Esophagus squamous epithelium (tissue), 5 donors: Measurements from ENCODE around the gene ILF2. TPM values are rescaled to one million over a fixed set of nuclear protein-coding genes. Genes with fewer than 3 reads are reported as not detected.

Source experiments
- DNase-seq: peaks from one replicate; lab custom pipeline; 2025; lab: John Stamatoyannopoulos, UW
- H3K27ac ChIP-seq, 4 donors: fragments of 200-600 bp; sonication (generic); one replicate each; pipeline ENCODE4 v1.5.1; 2016 to 2019; ENCODE audit warnings: mild to moderate bottlenecking in 1 of 4
- H3K27me3 ChIP-seq, 4 donors: fragments of 200-600 bp; sonication (generic); 1 replicate in 3 of 4; 2 replicates in 1 of 4; pipeline versions ENCODE4 v1.5.1 to v1.6.0; 2017 to 2021; ENCODE audit warnings: antibody characterized with exemption in 1 of 4
- H3K36me3 ChIP-seq, 3 donors: fragments of 200-600 bp; sonication (generic); one replicate each; pipeline ENCODE4 v1.5.1; 2016 to 2019
- H3K4me1 ChIP-seq, 3 donors: fragments of 200-600 bp; sonication (generic); one replicate each; pipeline ENCODE4 v1.5.1; 2017 to 2019
- H3K4me3 ChIP-seq, 4 donors: fragments of 200-600 bp; sonication (generic); 1 replicate in 3 of 4; 2 replicates in 1 of 4; pipeline ENCODE4 v1.5.1; 2016 to 2019; ENCODE audit warnings: mild to moderate bottlenecking in 2 of 4, moderate library complexity in 1 of 4
- H3K9me3 ChIP-seq, 3 donors: fragments of 200-600 bp; sonication (generic); one replicate each; pipeline ENCODE4 v1.5.1; 2016 to 2019
- POLR2A ChIP-seq, 4 donors: fragments of 450-650 bp; IDR thresholded peaks; one replicate each; pipeline ENCODE4 v1.6.1; 2017; ENCODE audit warnings: antibody characterized with exemption in 4 of 4, mild to moderate bottlenecking in 4 of 4, moderate library complexity in 3 of 4
- WGBS, 2 donors: methylation state at CpG; one replicate each; pipeline ENCODE4 v1.1.5; 2018; 5-methylcytosine and 5-hydroxymethylcytosine counted together
- intact Hi-C: fragments of 100-400 bp; cut with DNase I; formaldehyde crosslinking; loops from one replicate; pipeline ENCODE4 v1.15.0; 2022
- total RNA-seq, 4 donors: library from RNA; depleted of rRNA; stranded (reverse); fragments of >200 nt; gene quantifications; one replicate each; pipeline ENCODE4 v1.1.0, GENCODE V29; 2016
- TF ChIP-seq, protein P1 (sequence below), 6 experiments: fragments of 450-650 bp in 4 of 6; fragments of 200-600 bp in 2 of 6; sonication (generic) in 2 of 6; IDR thresholded peaks; one replicate each; pipeline ENCODE4 v1.5.1; 2016 to 2019; ENCODE audit warnings: antibody characterized with exemption in 6 of 6, mild to moderate bottlenecking in 4 of 6, moderate library complexity in 4 of 6
- donor health status: DM: yes; HTN: yes; CAD: no.

ILF2 gene
- total RNA-seq, 4 donors from 2014 or later: 78.0 to 166 (median 130) TPM

DNA sequence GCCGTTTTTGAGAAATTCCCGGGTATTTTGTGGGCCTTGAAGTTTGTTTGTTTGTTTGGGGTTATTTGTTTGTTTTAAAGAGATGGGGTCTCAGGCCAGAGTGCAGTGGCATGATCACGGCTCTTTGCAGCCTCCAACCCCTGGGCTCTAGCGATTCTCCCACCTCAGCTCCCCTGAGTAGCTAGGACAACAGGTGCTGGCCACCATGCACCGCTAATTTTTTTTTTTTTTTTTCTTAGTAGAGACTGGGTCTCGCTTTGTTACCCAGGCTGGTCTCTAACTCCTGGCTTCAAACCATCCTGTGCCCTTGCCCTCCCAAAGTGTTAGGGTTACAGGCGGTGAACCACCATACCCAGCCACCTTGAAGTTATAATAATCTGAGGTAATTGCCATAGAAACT lies 34.9 kb downstream of the ILF2 start:
- intact Hi-C loops: no loop called here
- no peak for TF ChIP-seq POLR2A (IDR thresholded peaks at IDR 0.05)
- TF ChIP-seq, protein P1, sequence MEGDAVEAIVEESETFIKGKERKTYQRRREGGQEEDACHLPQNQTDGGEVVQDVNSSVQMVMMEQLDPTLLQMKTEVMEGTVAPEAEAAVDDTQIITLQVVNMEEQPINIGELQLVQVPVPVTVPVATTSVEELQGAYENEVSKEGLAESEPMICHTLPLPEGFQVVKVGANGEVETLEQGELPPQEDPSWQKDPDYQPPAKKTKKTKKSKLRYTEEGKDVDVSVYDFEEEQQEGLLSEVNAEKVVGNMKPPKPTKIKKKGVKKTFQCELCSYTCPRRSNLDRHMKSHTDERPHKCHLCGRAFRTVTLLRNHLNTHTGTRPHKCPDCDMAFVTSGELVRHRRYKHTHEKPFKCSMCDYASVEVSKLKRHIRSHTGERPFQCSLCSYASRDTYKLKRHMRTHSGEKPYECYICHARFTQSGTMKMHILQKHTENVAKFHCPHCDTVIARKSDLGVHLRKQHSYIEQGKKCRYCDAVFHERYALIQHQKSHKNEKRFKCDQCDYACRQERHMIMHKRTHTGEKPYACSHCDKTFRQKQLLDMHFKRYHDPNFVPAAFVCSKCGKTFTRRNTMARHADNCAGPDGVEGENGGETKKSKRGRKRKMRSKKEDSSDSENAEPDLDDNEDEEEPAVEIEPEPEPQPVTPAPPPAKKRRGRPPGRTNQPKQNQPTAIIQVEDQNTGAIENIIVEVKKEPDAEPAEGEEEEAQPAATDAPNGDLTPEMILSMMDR (IDR thresholded peaks at IDR 0.05): no peak
- Histone ChIP-seq H3K36me3 (peaks cover 21 to 54% (median 39%) of the 10 kb centered on the region in 3 donors), H3K27me3 (no peaks in the 10 kb centered on the region), H3K4me1 (peaks cover 19 to 57% (median 33%) of the 10 kb centered on the region in 3 donors), H3K4me3 (peak overlapping the region in 2 of 4 donors; percentile 81 to 84), H3K9me3 (no peaks in the 10 kb centered on the region), H3K27ac (peak overlapping the region in 3 of 4 donors; percentile 99 to 100 (median 100))
- WGBS, 2 donors: 75 to 80% methylated on average over 6 to 7 of the region's 7 CpGs
- no peak for DNase-seq

DNA sequence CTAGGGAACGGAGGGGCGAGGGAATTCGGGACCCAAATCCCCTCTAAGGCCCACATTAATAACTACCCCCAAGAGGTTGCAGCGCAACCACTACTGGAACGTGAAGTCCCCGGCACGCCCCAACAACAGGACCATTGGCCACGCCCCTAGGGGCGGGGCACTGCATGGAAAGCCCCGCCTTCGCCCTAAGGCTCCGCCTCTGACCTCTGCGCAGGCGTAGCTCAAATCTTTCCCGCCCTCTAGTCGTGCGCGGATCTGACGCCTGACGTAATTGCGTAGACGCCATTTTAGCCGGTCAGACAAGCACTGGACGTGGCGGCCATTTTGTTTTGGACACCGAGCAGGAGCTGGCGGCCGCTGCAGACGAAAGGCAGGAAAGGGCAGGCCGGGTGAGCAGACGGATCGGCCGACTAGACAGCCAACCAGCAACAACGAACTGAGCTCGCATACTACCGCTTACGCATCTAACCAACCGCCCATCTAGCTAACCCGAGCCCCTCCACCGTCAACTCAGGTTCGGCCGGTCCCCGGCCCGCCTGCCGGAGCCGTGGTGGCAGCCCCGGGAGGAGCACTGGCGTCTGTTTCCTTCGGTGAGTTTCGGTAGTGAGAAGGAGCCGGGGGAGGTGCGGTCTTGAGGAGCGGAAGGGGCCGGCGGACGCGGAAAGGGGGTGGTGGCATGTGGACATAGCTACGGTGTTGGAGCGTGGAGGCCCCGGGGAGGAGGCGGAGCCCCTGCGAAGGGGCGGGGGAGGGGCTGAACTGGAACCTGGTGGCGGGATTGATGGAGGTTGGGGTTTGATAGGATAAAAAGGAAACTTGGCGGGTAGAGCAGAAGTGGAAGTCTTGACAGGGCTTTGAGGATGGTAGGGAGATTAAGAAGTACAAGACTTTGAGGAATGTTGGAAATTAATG lies 36.8 kb downstream of the ILF2 start, which contains the start of gene CHTOP:
Gene CHTOP, plus strand, starts transcription at position 313 of the 912 bp plus-strand sequence. CDS start 2,523 bp downstream, outside the sequence.
- Histone ChIP-seq H3K27me3 (no peaks in the 10 kb centered on the region), H3K4me1 (peaks cover 19 to 59% (median 33%) of the 10 kb centered on the region in 3 donors), H3K4me3 (peak within 1 kb of the TSS; percentile 81 to 90 (median 84)), H3K9me3 (no peaks in the 10 kb centered on the region), H3K36me3 (peaks cover 2 to 36% (median 20%) of the 10 kb centered on the region in 3 donors), H3K27ac (peak within 1 kb of the TSS; percentile 99 to 100 (median 100))
- intact Hi-C loops: no loop called here
- peak in 3 of 4 donors; percentile 12 to 76 (median 75) for TF ChIP-seq POLR2A (IDR thresholded peaks at IDR 0.05)
- TF ChIP-seq, protein P1 (IDR thresholded peaks at IDR 0.05): peak in 2 of 6 experiments; percentile 23 to 44
- WGBS, 2 donors: 0 to 3% methylated on average over 25 to 31 of the region's 65 CpGs
- DNase-seq: peak; percentile 90

DNA sequence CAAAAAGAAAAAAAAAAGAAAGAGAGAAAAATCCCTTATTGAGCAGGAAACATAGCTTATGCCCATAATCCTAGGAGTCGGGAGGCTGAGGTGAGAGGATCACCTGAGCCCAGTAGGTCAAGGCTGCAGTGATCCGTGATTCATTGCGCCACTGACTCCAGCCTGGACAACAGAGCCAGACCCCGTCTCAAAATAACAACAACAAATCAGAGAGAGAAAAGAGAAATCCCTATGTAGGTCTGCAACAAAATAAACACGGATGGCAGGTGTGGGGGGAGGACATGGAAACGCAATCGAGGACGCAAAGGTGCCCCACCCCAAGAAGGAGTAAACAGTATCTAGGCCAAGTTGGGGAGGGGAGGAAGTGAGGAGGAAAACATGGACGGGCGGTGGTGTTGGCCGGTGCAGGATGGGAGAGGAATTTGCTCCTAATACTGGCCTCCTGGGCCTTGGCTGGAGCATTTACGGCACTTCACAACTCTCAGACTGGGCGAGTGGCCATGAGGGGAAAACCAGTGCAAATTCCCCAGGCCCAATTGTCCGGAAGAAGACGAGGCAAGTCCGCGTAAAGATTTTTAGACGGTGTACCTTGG lies 37.5 kb downstream of the ILF2 start:
- no peak for TF ChIP-seq POLR2A (IDR thresholded peaks at IDR 0.05)
- intact Hi-C loops: no loop called here
- Histone ChIP-seq H3K9me3 (no peaks in the 10 kb centered on the region), H3K27ac (peak overlapping the region; percentile 99 to 100 (median 100)), H3K4me3 (peak overlapping the region; percentile 81 to 90 (median 84)), H3K4me1 (peaks cover 22 to 56% (median 33%) of the 10 kb centered on the region in 3 donors), H3K36me3 (peaks cover 0 to 28% (median 13%) of the 10 kb centered on the region in 3 donors), H3K27me3 (no peaks in the 10 kb centered on the region)
- no peak for DNase-seq
- WGBS, 2 donors: 35 to 39% methylated on average over 14 to 17 of the region's 18 CpGs

DNA sequence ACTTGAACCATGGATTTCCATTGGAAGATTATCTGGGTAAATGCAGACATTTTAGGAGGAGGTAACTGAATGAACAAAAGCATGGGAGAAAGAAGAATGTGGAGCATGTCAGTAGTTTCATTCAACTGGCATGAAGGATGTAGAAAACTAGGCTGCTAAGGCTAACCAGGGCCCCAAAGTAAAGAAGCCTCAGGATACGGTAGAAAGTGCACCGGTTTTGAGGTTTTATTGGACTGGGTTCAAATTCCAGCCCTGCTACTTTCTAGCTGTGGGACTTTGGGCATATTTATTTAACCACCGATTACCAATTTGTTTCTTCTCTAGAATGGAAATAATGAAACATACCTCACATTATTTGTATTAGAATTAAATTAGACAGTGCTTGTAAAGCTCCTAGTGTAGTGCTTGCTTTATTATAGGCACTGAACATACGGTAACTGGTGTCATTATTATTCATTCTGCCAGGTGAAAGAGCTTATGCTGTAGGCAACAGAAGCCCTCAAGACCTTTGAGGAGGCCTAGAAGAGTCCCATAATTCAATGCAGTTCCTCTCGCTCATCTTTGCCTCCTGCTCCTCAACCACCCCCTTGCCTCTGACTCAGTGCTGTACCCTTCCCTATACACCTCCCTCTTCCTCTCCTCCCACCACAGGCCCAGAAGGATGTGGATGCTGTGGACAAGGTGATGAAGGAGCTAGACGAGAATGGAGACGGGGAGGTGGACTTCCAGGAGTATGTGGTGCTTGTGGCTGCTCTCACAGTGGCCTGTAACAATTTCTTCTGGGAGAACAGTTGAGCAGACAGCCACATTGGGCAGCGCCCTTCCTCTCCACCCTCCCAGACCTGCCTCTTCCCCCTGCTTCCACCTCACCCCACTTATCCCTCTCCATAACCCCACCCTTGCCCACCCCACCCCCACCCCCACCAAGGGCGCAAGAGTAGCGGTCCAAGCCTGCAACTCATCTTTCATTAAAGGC lies 39.5 kb downstream of the ILF2 start:
- 65 to 70% methylated on average over 8 to 10 of the region's 10 CpGs for WGBS, 2 donors
- intact Hi-C loops: no loop called here
- Histone ChIP-seq H3K27ac (peak overlapping the region in 2 of 4 donors; percentile 1 to 23), H3K27me3 (no peaks in the 10 kb centered on the region), H3K36me3 (peaks cover 0 to 9% (median 0%) of the 10 kb centered on the region in 3 donors), H3K4me3 (no peak overlapping the region), H3K4me1 (peaks cover 35 to 56% (median 36%) of the 10 kb centered on the region in 3 donors), H3K9me3 (no peaks in the 10 kb centered on the region)
- TF ChIP-seq, protein P1 (IDR thresholded peaks at IDR 0.05): no peak
- TF ChIP-seq POLR2A (IDR thresholded peaks at IDR 0.05): no peak
- no peak for DNase-seq

DNA sequence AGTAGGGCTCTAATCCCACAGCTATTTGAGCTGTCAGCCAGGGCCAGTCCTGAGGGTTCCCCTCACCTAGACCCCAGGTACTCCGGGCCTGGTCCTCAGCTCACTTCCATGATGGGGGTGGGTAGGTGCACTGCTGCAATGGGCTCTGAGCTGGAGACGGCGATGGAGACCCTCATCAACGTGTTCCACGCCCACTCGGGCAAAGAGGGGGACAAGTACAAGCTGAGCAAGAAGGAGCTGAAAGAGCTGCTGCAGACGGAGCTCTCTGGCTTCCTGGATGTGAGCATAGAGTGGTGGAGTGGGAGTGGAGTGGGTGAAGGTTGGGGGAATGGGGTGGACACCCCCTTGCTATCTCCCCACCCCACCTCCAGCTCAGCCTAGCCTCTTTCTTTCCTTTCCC lies 40.4 kb downstream of the ILF2 start:
- peak overlapping the region in 2 of 4 donors; percentile 23 to 48 for H3K27ac ChIP-seq
- WGBS, 2 donors: 82 to 89% methylated on average over 1 to 6 of the region's 7 CpGs
- no peaks in the 10 kb centered on the region for H3K27me3 ChIP-seq
- intact Hi-C loops: no loop called here
- TF ChIP-seq, protein P1 (IDR thresholded peaks at IDR 0.05): no peak
- TF ChIP-seq POLR2A (IDR thresholded peaks at IDR 0.05): no peak
- peaks cover 0 to 2% (median 0%) of the 10 kb centered on the region in 3 donors for H3K36me3 ChIP-seq
- peaks cover 32 to 56% (median 34%) of the 10 kb centered on the region in 3 donors for H3K4me1 ChIP-seq
- no peak overlapping the region for H3K4me3 ChIP-seq
- no peaks in the 10 kb centered on the region for H3K9me3 ChIP-seq
- DNase-seq: no peak
